ENCODE measurements around the gene ITM2C.

ITM2C gene

DNA sequence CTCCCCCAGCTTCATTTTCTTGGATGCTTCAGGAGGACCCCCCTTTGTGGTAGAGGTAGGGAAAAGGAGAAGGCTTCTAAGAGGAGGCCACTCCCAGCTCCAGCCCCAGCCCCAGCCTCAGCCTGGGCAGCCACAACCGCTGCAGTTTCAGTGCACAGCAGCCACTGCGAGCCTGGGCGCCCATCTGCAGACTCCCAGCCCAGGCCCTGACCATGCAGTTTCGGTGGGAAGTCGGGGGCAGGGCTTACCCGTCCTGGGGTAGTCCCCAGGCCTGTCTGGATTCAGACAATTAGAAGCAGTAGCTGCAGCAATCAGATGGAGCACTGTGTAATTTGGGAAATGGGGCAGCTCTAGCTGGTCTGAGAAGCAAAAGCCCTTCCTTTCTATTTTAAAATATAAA, 28.6 kb downstream of the ITM2C start:
- no peak for DNase-seq (ENCODE audit: low read depth)

DNA sequence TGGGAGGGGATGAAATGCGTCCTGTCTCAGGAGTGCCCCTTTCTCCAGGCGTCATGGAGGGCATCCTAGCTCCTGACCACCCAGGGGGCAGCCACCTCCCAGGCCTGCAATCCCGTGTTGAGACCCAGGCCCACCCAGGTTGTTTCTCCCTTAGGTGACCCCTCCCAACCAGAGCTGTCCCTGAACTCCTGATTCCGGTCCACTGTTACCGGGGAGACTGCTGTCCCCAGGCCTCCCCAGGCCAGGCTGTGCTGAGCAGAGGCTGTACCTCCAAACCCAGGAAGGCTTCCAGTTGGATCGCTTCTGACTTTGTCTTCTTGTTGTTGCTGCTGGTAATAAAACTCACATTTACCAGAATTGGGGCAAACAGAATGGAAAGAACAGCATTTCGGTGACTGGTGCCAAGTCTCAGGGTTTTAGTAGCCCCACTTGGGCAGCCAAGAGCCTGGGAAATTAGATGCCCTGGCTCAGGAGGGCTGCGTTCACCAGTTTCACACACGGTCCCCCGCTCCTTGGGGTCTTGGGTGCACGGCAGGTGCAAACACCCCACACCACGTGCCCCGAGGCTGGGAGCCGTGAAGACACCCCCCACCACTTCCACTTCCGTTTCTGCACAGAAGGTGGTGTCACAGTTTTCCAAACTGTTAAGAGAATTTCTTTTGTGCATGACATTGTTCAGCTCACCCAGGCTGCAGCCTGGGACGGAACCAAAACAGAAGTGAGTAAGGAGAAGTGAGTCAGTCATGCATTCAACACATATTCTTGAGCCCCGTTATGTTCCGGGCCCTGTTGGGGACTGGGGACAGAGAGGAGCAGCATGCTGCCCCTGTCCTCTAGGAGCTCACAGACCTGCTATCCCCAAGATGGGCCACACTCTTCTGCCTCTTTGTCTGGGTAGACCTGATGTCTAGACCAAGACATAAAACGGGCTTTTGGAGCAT, 29.4 kb downstream of the ITM2C start:
- DNase-seq (ENCODE audit: low read depth), result no peak

DNA sequence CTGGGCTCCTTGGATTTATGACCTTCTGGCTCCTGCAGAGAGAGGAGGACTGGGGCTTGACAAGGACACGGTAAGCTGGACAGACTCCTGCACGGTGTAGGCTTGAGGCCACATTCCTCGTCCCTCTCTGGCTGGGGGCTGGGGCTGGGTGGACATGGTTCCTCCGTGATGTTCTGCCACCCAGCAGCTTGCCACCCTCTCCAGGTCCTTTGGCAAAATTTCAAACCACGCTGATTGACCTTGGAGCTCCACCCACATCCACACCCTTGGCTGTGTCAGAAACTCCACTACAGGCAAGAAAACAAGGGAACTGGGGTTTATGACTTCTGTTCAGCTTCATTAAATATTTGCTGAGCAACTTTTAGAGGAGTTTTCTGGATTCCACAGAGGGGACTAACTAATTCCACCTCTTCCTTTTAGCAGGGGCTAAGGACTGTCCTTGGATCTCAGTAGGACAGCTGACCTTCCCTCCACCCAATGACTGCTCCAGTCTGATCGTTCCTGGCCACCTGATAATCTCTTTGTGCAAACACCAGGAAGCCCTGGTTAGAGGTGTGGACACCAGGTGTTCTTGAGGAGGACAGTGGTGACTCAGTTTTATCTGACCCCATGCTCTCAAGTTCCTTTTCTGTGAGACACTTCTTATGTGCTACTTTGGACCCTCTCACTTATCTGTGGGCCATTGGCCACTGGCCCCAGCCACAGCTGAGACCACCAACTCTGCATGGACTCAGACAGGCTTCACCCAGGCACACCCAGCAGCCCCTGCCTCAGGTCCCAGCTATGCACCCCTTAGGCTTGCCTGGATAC, 31.0 kb downstream of the ITM2C start:
- DNase-seq (ENCODE audit: low read depth), result no peak

DNA sequence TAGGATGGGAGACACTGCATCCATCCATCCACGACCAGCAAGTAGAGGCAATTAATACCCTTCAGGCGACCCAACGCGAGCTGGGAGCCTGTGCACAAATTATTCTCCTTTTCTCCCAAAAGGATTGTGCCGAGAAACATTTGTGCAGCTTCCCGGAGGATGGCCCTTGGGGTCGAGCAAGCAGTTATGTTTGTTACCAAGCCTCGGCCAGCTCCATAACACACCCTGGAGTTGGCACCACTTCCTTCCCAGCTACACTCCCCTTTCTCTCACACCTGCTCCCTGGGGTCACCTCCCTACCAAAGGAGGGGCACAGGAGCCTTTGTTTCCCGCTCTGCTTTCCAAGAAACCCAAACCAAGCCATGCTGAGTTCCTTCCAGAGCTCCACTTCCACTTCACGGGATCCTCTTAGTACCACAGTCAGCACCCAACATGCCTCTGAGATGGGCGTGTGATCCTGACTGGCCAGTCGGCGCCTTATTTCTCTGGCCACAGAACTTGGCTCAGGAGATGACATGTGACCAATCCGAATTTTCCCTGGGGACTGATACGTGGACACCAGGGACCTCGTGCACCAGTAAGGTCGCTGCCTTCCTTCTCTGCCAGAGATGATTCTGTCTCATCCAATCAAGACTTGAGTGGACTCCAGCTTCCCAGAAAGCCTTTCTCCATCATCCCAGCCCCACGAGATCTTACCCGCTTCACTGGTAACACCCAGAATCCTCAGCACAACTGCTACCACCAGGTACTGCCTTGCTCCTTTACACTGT, 31.8 kb downstream of the ITM2C start:
- DNase-seq (ENCODE audit: low read depth), result no peak

DNA sequence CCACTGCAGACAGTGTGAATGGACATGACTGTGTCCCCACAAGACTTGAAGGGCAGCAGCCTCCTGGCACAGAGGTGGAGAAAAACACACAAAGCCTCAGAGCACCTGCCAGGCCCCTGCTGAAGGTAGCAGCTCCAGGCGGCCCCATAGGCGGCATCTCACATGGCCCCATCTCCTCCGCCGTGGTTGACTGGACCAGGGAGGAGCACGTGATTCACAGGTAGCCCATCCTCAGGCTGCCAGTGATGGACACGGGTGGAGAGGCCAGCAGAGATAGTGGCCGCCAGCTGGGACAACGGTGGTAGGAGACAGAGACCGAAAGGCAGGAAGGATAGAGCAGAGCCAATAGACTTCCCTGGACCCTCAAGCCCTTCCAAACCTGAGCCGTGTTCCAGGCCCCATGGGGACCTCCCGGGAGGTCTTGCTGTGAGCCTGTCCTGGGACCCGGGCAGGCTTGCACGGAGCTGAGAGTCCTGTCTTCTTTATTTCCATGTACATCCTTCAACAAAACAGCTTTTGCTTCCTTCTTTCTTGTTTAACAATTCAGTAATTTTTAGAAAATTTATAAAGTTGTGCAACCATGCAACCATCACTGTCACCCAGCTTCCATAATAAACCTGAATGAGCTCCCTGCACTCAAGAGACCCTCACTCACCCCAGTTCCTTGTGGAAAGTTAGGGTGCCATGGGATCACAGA, 33.4 kb downstream of the ITM2C start:
- DNase-seq (ENCODE audit: low read depth), result no peak

DNA sequence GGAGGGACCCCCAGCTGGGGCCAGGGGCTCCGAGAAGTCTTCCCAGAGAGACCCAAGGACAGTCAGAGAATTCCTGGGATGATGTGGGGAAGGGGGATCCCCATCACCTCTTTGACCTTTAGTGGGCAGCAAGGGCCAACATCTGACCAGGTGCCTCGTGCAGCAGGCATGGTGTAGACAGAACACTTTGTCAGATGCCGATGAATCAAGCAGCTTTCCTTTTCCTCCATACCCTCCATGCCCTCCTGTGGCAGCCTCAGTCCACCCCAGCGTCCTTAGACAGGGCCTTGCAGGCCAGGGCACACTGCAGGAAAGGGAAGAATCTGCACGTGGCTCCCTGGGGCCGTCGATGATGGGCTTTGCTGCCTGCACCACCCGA, 34.0 kb downstream of the ITM2C start:
- DNase-seq (ENCODE audit: low read depth), result no peak

DNA sequence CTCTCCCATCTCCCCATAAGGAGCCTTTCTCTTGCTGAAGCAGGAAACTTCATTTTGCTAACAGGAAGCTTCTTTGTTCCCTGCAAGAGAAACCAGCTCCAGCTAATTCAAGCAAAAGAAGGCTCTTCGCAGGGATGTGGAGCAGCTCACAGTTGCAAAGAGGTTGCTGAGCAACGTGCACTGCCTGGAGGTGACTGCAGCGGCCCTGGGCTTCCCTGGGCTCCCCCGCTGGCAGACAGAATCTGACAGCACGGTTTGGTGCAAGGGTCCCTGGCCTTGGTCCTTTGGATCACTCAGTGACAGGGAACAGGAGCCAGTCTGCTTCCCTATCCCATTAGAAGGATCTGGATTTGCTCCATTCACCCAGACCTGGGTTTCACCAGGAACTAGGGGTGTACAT, 34.5 kb downstream of the ITM2C start:
- no peak for DNase-seq (ENCODE audit: low read depth)

DNA sequence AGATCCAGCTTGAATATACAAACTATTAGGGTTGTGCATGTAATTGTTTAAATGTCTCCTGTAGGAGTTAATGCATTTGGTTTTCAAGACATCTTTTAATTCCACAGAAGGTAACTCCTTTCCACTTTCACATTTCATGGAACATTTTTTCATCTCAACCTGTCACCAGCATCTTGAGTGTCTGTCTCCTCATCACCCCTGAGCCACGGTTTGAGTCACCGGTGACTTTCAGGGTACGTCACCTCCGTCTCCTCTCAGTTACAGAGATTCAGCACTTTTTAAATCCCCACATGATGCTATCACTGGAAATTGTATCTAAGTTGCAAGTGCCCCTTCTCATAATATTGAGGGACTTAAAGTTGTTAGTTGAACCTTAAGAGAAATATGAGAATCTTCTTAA, 35.0 kb downstream of the ITM2C start:
- DNase-seq (ENCODE audit: low read depth), result no peak

DNA sequence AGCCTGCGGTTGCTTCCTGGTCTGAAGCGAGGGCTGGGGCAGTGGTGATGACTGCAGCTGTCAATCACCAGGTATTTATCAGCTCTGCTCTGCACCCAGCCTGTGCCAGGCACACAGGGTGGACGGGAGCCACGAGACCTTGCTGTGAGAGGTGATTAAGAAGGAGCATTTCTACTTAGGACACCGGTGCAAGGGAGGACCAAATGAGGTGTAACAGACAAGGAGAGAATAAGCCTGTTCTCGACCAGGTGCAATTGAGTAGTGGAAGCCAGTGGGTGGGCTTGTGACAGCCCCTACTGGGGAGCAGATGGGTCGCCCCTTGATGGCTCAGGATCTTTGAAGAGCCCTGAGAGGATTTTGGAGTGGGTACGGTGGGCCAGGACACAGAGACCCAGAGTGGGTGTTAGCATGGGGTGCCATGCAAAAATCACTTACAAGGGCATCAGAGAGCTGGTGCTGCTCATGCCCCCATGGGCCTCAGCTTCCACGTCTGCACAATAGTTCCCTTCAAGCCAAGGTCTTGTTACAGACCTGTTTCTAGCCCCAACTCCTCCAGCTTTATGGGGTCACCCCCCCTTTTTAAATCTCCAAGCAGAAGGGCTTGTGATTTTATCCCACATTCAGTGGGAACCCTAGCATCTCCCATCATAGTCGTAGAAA, 35.7 kb downstream of the ITM2C start:
- no peak for DNase-seq (ENCODE audit: low read depth)

DNA sequence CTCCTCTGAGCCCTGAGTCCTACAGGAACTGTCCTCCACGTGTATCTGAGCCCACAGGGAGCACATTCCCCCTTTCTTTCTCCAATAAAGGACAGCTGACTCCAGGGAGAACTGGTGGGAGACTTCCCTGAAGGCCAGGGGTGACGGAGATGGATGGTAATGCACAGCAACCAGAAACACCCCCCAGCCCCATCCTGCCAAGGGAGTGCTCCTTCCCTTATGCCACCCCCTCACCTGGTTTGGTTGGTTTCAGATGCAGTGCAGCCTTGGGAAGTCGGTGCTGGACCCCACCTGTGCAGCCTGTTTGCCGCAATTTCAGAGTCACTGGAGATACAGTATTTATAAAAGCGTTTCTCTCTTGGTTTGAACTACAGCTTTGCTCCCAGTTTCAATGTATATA, 36.3 kb downstream of the ITM2C start:
- no peak for DNase-seq (ENCODE audit: low read depth)

DNA sequence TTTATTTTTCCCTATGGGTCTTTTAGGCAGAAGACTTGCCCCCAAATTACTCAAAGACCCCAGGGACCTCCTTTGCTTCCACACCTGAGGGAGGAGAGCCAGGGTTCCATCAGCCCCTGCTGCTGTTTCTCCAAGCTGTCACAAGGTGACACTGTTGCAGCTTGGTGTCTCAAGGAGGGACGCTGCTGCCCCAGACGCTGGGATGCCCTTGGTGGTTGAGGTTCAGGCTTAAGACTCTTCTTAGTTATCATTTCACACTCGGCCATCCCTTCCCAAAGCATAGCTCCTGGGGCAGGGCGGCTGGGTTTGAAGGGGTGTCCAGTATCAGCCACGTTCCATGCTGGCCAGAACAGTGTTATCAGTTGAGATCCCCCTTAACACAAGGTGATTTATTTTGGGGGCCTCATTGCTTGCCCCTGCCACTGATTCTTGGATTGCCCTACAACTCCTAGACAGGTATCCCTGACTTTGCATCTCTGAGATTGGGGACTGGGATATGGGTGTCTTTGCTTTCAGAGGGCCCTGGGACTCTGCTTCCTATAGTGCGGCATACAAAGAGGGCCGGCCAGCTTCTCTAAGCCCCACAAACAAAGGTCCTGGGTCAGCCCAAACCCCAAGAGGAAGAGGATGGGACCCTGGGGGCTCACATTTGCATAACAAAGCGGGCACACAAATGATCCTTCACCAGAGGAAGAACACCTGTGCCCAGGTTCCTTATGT, 37.6 kb downstream of the ITM2C start:
- peak; percentile 31 for DNase-seq (ENCODE audit: low read depth)

DNA sequence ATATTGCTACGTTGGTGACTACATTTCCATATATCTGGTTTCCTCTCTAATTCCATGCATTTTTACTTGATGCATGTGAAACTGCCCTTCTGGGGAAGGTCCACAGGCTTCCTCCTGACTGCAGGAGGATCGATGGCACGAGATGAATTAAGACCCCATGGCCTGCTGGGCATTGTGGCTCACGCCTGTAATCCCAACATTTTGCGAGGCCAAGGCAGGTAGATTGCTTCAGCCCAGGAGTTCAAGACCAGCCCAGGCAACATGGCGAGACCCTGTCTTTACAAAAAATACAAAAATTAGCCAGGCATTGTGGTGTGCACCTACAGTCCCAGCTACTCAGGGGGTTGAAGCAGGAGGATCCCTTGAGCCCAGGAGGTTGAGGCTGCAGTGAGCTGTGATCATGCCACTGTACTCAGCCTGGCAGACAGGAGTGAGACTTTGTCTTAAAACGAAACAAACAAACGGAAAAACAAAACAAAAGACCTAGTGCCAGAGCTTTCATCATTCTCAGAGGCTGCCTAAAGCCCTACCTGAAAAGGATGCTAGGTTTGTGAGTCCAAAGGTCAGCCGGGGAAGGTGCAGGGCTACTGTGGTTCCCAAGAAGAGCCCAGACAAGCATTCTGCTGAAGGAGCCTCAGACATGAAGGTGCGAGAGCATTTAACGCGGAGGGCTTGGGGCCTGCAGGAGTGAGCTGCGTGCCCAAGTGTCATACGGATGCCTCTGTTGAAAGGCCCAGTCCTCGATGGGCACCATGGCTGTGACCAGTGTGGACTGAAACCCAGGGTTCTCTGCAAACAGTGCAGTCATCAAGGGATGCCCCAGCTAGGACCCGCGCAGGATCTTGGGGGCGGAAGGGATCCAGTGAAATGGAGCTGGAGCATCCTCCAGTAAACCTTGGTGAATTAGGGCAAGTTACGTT, 38.7 kb downstream of the ITM2C start:
- no peak for DNase-seq (ENCODE audit: low read depth)

DNA sequence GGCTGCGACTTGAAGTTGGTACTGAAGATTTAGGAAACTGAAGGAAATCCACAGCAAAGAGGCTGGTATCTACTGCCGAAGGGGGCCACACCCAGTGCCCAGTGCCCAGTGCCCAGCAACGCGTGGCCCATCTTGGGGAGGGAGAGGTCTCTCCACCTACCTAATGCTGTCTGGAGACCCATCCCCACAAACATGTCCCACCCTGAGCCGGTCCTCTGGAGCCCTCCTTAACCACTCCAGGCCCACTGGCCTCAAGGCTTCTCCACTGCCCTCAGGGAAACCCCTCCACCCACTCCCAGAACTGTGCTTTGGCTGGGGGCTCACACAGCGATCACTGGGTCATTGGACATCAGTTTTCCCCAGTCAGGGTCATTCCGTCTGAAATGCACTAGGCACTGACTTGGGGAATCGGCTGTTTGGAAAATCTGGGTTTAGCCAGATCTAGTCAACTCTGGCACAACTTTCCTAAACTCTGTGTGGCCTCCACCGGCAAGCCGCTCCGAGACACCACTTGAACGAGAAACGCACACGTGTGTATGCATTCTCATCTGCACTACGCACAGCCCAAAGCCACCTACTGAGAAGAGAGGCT, 40.2 kb downstream of the ITM2C start:
- no peak for DNase-seq (ENCODE audit: low read depth)

DNA sequence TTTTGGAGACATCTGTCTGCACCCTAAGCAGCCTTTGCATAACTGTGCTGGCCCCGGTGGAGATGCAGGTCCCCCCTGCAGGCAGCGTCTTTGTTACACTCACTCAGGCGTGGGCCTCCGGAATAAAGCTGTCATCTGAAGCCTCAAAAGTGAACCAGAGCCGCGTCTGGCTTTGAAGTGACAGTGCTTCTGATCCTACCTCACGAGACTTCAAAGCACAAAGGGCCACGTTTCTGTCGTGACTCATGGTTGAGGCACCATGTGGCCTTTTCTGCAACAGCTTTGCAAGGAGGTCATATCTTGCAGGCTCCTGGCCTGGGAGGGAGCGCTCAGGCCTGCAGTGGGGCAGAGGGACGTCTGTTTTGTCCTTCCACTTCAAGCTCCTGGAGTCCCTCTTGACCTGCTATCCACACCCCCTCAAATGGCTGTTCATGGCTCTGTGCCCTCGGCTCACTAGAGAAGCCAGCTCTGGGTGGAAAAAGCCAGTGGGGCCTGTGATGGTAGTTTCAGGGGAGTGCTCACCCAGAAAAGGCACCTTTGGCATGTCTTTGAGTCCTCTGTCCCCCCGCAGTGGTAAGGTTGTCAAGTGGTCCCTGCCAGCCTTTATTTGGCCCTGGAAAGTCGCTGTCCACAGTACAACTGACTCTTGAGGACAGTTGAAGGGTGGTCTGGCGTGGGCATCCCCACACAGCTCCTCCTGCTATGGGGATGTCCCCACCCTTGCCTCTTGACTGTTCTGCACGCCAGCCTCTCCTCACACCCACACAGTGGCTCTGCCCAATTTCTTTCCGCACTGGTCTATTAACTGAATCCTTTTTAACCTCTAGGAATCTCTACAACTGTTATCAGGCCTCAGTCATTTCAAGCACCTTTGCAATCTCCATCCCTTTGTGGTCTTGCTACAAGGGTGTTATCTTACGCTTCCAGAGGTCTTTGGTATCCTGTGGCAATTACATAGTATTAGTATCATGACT, 41.0 kb downstream of the ITM2C start:
- DNase-seq (ENCODE audit: low read depth), result no peak

DNA sequence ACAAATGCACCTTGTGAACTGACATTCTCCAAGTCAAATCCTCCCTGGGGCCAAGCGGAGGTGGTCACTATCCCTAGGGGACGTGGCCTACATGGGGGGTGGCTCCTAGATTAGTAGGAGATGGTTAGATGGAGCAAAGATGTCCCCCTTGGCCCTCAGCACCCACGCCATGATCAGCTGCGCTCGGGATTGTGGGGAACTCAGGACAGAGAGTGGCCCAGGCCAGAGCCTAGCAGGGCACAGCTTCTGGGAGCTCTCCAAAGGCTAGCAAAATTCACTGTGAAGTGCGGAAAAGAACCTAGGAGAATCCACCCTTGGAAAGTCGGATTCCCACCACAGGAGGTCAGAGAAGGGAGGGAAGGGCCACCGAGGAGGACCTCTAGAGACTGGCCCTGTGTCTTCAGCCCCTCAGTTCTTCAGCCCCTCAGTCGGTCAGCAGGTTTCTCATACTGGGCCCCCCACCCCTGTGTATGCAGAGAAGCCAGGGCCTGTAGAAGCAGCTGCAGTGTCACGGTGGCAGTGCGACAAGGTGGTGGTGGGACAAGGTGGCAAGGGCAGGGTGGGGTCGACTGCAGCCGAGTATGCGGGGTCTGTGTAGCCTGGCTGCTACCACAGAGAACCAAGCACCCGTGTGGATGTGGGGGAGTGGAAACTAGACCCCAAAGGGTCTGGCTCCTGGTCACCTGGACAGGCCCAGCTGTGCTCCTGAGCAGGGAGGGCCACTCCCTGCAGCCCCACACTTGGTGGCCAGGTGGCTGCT, 41.9 kb downstream of the ITM2C start:
- no peak for DNase-seq (ENCODE audit: low read depth)

DNA sequence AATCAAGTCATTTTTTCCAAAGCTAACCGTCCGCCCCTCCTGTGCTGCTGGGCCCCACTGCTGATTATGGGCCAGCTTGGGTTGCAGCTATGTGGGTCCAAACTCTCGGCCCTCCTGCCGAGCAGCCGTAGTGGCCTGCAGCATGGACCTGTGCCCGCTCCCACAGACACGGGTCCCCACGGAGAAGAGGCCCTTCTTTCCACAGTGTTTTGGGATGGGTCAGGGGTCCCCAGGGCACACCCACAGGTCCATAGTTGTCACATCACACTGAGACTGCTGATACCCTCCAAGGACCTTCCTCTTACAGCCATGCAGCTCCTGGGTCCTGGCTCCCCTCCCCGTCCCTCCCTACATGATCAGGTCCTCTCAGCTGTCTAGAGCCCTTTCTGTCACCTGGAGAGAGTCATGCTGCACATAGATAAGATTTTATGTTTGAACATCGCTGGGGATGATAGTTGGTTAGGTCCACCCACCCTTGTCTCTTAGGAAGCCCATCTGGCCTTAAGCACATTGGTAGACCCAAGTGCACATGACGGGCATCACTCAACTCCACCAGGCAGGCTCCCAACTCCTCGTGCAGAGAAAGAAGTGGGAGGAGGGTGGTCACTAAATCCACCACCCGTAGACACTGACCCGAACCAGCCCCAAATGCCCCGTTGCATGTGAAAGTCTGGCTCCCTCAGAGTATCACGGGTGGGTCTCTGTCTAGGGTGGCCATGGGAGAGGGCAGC, 42.8 kb downstream of the ITM2C start:
- DNase-seq (ENCODE audit: low read depth), result no peak

Measured in HS-5 (cell line).